Lung (tissue), 12 donors: Measurements from ENCODE around the gene SETD1B. TPM values are rescaled to one million over a fixed set of nuclear protein-coding genes. Genes with fewer than 3 reads are reported as not detected.
"Not testable (repeated sequence)": the region's sequence is repeated elsewhere in the genome, so short reads cannot be mapped to it uniquely, and the experiment has no call there.

Experiments
- ATAC-seq: fragments of 200-7000 bp; cut with Tn5 transposase; one replicate; pipeline ENCODE4 v1.9.1; 2020; ENCODE audit warnings: moderate number of reproducible peaks; ENCODE audit not compliant: insufficient read depth, low FRiP score
- DNase-seq, 3 donors: peaks; one replicate each; pipeline ENCODE4 v3.0.0-alpha.2; 2013 to 2017
- H3K27ac ChIP-seq, 2 donors: one replicate each; pipeline ENCODE4 v1.5.1; 2013; ENCODE audit warnings: mild to moderate bottlenecking in 2 of 2, moderate library complexity in 2 of 2, control low read depth in 1 of 2, inconsistent platforms in 1 of 2, low read depth in 1 of 2, low read length in 1 of 2
- H3K27me3 ChIP-seq, 3 donors: one replicate each; pipeline ENCODE4 v1.5.1; 2013; ENCODE audit warnings: low read length in 2 of 3; ENCODE audit not compliant: control insufficient read depth in 3 of 3, insufficient read depth in 3 of 3
- H3K36me3 ChIP-seq, 4 donors: one replicate each; pipeline ENCODE4 v1.5.1; 2013; ENCODE audit warnings: low read length in 4 of 4, mild to moderate bottlenecking in 1 of 4, moderate library complexity in 1 of 4; ENCODE audit not compliant: control insufficient read depth in 4 of 4, insufficient read depth in 4 of 4
- H3K4me1 ChIP-seq, 5 donors: one replicate each; pipeline ENCODE4 v1.5.1; 2013; ENCODE audit warnings: low read length in 5 of 5, mild to moderate bottlenecking in 2 of 5, moderate library complexity in 1 of 5; ENCODE audit not compliant: control insufficient read depth in 5 of 5, insufficient read depth in 5 of 5
- H3K4me3 ChIP-seq: one replicate; pipeline ENCODE4 v1.5.1; 2013; ENCODE audit warnings: mild to moderate bottlenecking, control low read depth, moderate library complexity
- H3K9ac ChIP-seq, 2 donors: one replicate each; pipeline ENCODE4 v1.5.1; 2013; ENCODE audit warnings: low read length in 2 of 2, control low read depth in 1 of 2; ENCODE audit not compliant: insufficient read depth in 1 of 2
- H3K9me3 ChIP-seq, 4 donors: one replicate each; pipeline ENCODE4 v1.5.1; 2013; ENCODE audit warnings: low read length in 3 of 4, mild to moderate bottlenecking in 1 of 4, moderate library complexity in 1 of 4; ENCODE audit not compliant: control insufficient read depth in 4 of 4, insufficient read depth in 3 of 4
- CTCF ChIP-seq: IDR thresholded peaks from 2 replicates; pipeline ENCODE4 v1.5.1; 2012; ENCODE audit warnings: mild to moderate bottlenecking; ENCODE audit errors: control extremely low read depth, extremely low read depth
- WGBS, 2 donors: extraction: QIAGEN DNeasy Blood & Tissue Kit; methylation state at CpG; one replicate each; pipeline ENCODE4 v1.1.7; 2013; 5-methylcytosine and 5-hydroxymethylcytosine counted together
- polyA plus RNA-seq, 2 donors: library from polyadenylated mRNA; stranded (reverse); fragments of 200-250 nt; gene quantifications; one replicate each; pipeline ENCODE4 v1.2.1, GENCODE V29; 2013
- total RNA-seq, 2 donors: library from RNA; depleted of rRNA in 1 of 2; stranded (reverse); fragments of >200 nt in 1 of 2; gene quantifications; one replicate each; pipeline ENCODE4 v1.2.1, GENCODE V29; 2014 to 2021
- donor health status: control.
- donor health status: control.
- donor health status: Bipolar disorder and iron deficiency.
- donor health status: healthy.
- donor health status: DM: yes; HTN: yes; CAD: no.

The SETD1B gene
- total and polyA plus RNA-seq, 4 donors: 7.3 to 28.1 (median 10.4) TPM

GRCh38 chr12:121860257-121860656 is 56.4 kb downstream of the SETD1B start:
- 95% methylated on average over 1 of the region's 1 CpG for WGBS, 2 donors
- no peak overlapping the region for H3K9ac ChIP-seq
- no peak overlapping the region for H3K27ac ChIP-seq
- no peak overlapping the region for H3K4me3 ChIP-seq
- TF ChIP-seq CTCF: no peak
- no peaks in the 10 kb centered on the region for H3K27me3 ChIP-seq
- ATAC-seq (no peak), DNase-seq (no peak)
- H3K9me3 ChIP-seq: no peaks in the 10 kb centered on the region
- no peaks in the 10 kb centered on the region for H3K36me3 ChIP-seq
- peaks cover 0 to 8% (median 3%) of the 10 kb centered on the region in 5 donors for H3K4me1 ChIP-seq

- H3K27me3 ChIP-seq, H3K27ac ChIP-seq, H3K4me3 ChIP-seq, ATAC-seq, DNase-seq, H3K4me1 ChIP-seq, H3K9me3 ChIP-seq, H3K36me3 ChIP-seq, H3K9ac ChIP-seq: not testable (repeated sequence)
- WGBS, 2 donors: 94 to 96% methylated on average over 4 of the region's 4 CpGs
Observed at GRCh38 chr12:121860699-121861098, 56.9 kb downstream of the SETD1B start.

- no peaks in the 10 kb centered on the region for H3K9me3 ChIP-seq
- DNase-seq (peak in 2 of 3 donors; percentile 30 to 46), ATAC-seq (no peak)
- H3K27me3 ChIP-seq: no peaks in the 10 kb centered on the region
- H3K9ac ChIP-seq: peak overlapping the region in 1 of 2 donors; percentile 65
- TF ChIP-seq CTCF: no peak
- no peak overlapping the region for H3K4me3 ChIP-seq
- H3K36me3 ChIP-seq: no peaks in the 10 kb centered on the region
- 51 to 70% methylated on average over 11 of the region's 11 CpGs for WGBS, 2 donors
- no peak overlapping the region for H3K27ac ChIP-seq
- peaks cover 0 to 8% (median 3%) of the 10 kb centered on the region in 5 donors for H3K4me1 ChIP-seq
Observed at GRCh38 chr12:121861636-121862254, 57.9 kb downstream of the SETD1B start.

GRCh38 chr12:121866331-121866730 is 62.5 kb downstream of the SETD1B start:
- no peak for ATAC-seq
- Histone ChIP-seq H3K27ac (no peak overlapping the region), H3K4me1 (peaks cover 0 to 6% (median 0%) of the 10 kb centered on the region in 5 donors), H3K27me3 (no peaks in the 10 kb centered on the region), H3K4me3 (no peak overlapping the region), H3K36me3 (no peaks in the 10 kb centered on the region), H3K9ac (no peak overlapping the region), H3K9me3 (no peaks in the 10 kb centered on the region)
- no peak for TF ChIP-seq CTCF
- DNase-seq: no peak
- WGBS, 2 donors: 85 to 88% methylated on average over 4 of the region's 4 CpGs

GRCh38 chr12:121869229-121869628 is 65.4 kb downstream of the SETD1B start:
- not testable (repeated sequence) for H3K27ac ChIP-seq, H3K9me3 ChIP-seq, ATAC-seq, DNase-seq, H3K4me3 ChIP-seq, H3K36me3 ChIP-seq, H3K9ac ChIP-seq, H3K27me3 ChIP-seq
- WGBS, 2 donors: 95 to 99% methylated on average over 7 to 8 of the region's 8 CpGs
- H3K4me1 ChIP-seq: peaks cover 0 to 11% (median 0%) of the 10 kb centered on the region in 5 donors
